ENCODE data around the gene HCRTR1.

Gene HCRTR1

DNA sequence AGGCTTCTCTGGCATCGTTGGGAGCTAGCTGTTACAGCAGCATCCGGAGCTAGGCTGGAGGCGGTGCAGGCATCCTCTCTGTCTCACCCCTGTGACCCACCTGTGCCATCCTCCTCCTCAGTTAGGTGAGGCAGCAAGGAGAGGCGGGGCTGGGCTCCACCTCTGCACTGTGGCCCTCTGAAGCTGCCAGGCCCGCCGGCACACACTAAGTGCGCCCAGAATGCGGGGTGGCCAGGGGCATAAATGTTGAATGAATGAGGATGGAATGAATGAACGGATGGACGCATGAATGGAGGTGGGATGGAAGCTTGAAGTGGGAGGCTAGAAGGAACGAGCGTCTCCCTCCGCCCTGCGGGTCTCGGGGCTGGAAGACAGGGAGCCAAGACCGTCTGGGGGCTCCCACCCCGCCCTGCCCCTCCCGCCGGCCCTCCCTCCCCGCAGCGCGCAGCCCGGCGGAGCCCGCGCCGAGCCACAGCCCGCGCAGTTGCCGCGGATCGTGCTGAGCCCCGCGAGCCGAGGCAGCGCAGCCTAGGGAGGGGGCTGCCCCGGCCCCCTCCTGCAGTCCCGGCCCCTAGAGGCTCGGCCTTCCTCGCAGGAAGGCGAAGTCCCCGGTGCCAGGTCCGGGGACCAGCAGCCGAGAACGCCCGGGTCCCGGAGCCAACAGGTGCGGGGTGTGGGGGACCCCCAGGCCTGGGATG lies at the start of gene HCRTR1:
TSS of gene HCRTR1 (plus strand) at position 472 of the 698 bp plus-strand sequence. CDS start 1,504 bp downstream, outside the sequence.
- no peak for DNase-seq (ENCODE audit: low read depth)
- TF ChIP-seq, protein P1, sequence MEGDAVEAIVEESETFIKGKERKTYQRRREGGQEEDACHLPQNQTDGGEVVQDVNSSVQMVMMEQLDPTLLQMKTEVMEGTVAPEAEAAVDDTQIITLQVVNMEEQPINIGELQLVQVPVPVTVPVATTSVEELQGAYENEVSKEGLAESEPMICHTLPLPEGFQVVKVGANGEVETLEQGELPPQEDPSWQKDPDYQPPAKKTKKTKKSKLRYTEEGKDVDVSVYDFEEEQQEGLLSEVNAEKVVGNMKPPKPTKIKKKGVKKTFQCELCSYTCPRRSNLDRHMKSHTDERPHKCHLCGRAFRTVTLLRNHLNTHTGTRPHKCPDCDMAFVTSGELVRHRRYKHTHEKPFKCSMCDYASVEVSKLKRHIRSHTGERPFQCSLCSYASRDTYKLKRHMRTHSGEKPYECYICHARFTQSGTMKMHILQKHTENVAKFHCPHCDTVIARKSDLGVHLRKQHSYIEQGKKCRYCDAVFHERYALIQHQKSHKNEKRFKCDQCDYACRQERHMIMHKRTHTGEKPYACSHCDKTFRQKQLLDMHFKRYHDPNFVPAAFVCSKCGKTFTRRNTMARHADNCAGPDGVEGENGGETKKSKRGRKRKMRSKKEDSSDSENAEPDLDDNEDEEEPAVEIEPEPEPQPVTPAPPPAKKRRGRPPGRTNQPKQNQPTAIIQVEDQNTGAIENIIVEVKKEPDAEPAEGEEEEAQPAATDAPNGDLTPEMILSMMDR (IDR thresholded peaks at IDR 0.05; ENCODE audit: low read length, missing control alignments): no peak
- peak within 1 kb of the TSS; percentile 49 for H3K4me3 ChIP-seq (replicated peaks; ENCODE audit: low read depth, low read length)

- TF ChIP-seq, protein P1 (IDR thresholded peaks at IDR 0.05; ENCODE audit: low read length, missing control alignments): no peak
- no peak for DNase-seq (ENCODE audit: low read depth)
These were observed 49.4 kb upstream of the HCRTR1 start for GRCh38 chr1:31567956-31568570.

GRCh38 chr1:31568895-31569595 lies 48.4 kb upstream of the HCRTR1 start:
- H3K4me3 ChIP-seq (replicated peaks; ENCODE audit: low read depth, low read length): no peak overlapping the region
- no peak for DNase-seq (ENCODE audit: low read depth)
- TF ChIP-seq, protein P1 (IDR thresholded peaks at IDR 0.05; ENCODE audit: low read length, missing control alignments): no peak

More at GRCh38 chr1:31567956-31568570, 49.4 kb upstream of the HCRTR1 start:
- no peak overlapping the region for H3K4me3 ChIP-seq (replicated peaks; ENCODE audit: low read depth, low read length)

GRCh38 chr1:31569596-31570173 lies 47.8 kb upstream of the HCRTR1 start:
- DNase-seq (ENCODE audit: low read depth): no peak
- H3K4me3 ChIP-seq (replicated peaks; ENCODE audit: low read depth, low read length): no peak overlapping the region
- TF ChIP-seq, protein P1 (IDR thresholded peaks at IDR 0.05; ENCODE audit: low read length, missing control alignments): no peak

DNA sequence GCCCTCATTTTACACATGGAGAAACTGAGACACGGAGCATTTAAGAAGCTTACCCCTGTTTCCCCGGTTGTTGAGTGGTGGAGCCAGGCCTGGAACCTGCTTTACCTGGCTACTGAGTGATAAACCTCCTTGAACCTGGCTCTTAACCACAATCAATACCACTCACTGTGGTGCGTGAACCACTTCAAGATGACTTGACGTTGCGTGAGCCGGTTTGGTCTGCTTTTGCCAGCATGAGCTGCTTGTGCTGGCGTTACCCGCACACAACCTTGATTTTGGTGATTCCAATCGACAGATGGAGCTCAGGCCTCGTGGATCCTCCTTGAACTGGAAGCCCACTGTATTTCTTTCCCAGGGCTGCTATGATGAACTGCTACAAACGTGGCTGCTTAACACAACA lies 47.3 kb upstream of the HCRTR1 start:
- no peak overlapping the region for H3K4me3 ChIP-seq (replicated peaks; ENCODE audit: low read depth, low read length)
- no peak for DNase-seq (ENCODE audit: low read depth)

DNA sequence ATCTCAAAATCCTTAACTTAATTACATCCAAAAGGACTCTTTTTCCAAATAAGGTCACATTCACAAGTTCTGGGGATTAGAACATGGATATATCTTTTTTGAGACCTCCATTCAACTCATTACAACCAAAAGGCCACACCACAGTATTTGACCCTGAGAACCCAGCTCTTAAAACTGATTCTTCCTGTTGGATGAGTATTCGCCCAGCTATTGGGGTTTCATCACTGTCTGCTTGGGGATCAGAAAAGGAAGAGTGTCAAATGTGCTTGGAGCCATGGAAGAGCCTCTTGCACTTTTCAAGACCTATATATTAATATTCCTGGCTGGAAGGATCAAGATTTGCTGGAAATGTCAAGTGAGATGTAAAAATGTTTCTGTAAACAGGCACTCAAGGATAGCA lies 46.6 kb upstream of the HCRTR1 start:
- no peak for DNase-seq (ENCODE audit: low read depth)
- no peak overlapping the region for H3K4me3 ChIP-seq (replicated peaks; ENCODE audit: low read depth, low read length)
- TF ChIP-seq, protein P1 (IDR thresholded peaks at IDR 0.05; ENCODE audit: low read length, missing control alignments): no peak

More for the DNA sequence above, 47.3 kb upstream of the HCRTR1 start:
- TF ChIP-seq, protein P1 (IDR thresholded peaks at IDR 0.05; ENCODE audit: low read length, missing control alignments): no peak

Measured in fibroblast of pulmonary artery (primary cell).